ENCODE measurements around the gene NLRC3.
A peak's percentile ranks its signal among the peaks of the same experiment; 100 is the strongest.
"Not testable (repeated sequence)": the region's sequence is repeated elsewhere in the genome, so short reads cannot be mapped to it uniquely, and the experiment has no call there.

Gene NLRC3

DNA sequence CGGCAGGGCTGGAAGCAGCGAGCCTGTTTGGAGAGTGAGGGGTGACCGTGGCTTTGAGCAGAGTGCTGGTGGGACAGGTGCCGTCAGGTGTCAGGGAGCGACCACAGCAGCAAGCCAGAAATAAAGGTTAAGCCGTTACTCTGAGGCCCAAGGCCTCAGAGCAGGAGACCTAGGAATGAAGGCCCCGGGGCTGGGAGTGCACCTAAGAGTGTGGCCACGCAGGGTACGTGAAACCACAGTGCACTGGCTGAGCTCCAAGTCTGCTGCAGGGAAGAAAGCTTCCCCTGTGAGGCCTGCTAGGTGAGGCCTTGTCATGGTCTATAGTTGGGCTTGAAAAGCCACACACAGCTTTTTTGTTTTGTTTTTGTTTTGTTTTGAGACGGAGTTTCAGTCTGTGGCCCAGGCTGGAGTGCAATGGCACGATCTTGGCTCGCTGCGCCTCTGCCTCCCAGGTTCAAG lies 67.7 kb downstream of the NLRC3 start:
- Histone ChIP-seq H3K4me3 (ENCODE audit: low read length) (no peak overlapping the region), H3K27ac (ENCODE audit: low read depth, low read length) (no peak overlapping the region), H3K9ac (ENCODE audit: low read depth, low read length) (no peak overlapping the region), H3K9me3 (ENCODE audit: insufficient read depth, low read depth, low read length) (no peaks in the 10 kb centered on the region), H3K4me1 (ENCODE audit: insufficient read depth, low read length) (no peaks in the 10 kb centered on the region), H3K27me3 (ENCODE audit: insufficient read depth, low read length) (no peaks in the 10 kb centered on the region), H3K36me3 (ENCODE audit: insufficient read depth, low read length) (peaks cover 63% of the 10 kb centered on the region)
- WGBS, result 95% methylated on average over 13 of the region's 13 CpGs

DNA sequence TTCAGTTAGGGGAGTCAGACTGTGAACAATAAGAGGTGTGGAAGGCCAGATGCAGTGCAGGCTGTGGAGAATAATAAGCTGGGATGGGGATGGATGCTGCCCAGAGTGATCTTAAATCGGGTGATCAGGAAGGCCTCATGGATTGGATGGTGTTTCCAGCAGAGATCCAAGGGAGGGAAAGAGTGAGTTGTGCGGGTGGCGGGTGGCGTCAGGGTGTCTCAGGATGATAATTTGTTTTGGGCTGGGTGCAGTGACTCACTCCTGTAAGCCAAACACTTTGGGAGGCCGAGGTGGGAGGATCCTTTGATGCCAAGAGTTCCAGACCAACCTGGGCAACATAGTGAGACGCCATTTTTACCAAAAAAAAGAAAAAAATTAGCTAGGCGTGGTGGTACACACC lies 68.5 kb downstream of the NLRC3 start:
- no peak overlapping the region for H3K9ac ChIP-seq (ENCODE audit: low read depth, low read length)
- 92% methylated on average over 7 of the region's 7 CpGs for WGBS
- no peaks in the 10 kb centered on the region for H3K27me3 ChIP-seq (ENCODE audit: insufficient read depth, low read length)
- no peak overlapping the region for H3K4me3 ChIP-seq (ENCODE audit: low read length)
- peaks cover 56% of the 10 kb centered on the region for H3K36me3 ChIP-seq (ENCODE audit: insufficient read depth, low read length)
- H3K4me1 ChIP-seq (ENCODE audit: insufficient read depth, low read length), result no peaks in the 10 kb centered on the region
- H3K27ac ChIP-seq (ENCODE audit: low read depth, low read length), result no peak overlapping the region
- H3K9me3 ChIP-seq (ENCODE audit: insufficient read depth, low read depth, low read length), result no peaks in the 10 kb centered on the region

DNA sequence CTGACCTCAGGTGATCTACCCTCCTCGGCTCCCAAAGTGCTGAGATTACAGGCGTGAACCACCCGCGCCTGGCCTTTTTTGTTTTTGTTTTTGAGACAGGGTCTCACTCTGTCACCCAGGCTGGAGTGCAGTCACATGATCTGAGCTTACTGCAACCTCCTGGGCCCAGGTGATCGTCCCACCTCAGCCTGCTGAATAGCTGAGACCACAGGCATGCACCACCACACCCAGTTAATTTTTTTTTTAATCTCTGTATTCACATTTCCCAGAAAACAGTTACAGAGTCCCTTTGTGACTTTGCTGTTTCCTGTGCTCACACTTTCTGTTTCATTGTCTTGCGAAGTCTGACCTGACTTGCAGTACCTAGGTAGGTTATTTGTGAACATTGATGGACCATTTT lies 73.7 kb downstream of the NLRC3 start:
- Histone ChIP-seq H3K4me1 (ENCODE audit: insufficient read depth, low read length) (peaks cover 2% of the 10 kb centered on the region; the same call in 1 of the 2 replicates), H3K27ac (ENCODE audit: low read depth, low read length) (no peak overlapping the region), H3K4me3 (ENCODE audit: low read length) (no peak overlapping the region), H3K9ac (ENCODE audit: low read depth, low read length) (no peak overlapping the region), H3K27me3 (ENCODE audit: insufficient read depth, low read length) (no peaks in the 10 kb centered on the region), H3K36me3 (ENCODE audit: insufficient read depth, low read length) (peaks cover 22% of the 10 kb centered on the region), H3K9me3 (ENCODE audit: insufficient read depth, low read depth, low read length) (no peaks in the 10 kb centered on the region)
- WGBS, result 94% methylated on average over 6 of the region's 6 CpGs

DNA sequence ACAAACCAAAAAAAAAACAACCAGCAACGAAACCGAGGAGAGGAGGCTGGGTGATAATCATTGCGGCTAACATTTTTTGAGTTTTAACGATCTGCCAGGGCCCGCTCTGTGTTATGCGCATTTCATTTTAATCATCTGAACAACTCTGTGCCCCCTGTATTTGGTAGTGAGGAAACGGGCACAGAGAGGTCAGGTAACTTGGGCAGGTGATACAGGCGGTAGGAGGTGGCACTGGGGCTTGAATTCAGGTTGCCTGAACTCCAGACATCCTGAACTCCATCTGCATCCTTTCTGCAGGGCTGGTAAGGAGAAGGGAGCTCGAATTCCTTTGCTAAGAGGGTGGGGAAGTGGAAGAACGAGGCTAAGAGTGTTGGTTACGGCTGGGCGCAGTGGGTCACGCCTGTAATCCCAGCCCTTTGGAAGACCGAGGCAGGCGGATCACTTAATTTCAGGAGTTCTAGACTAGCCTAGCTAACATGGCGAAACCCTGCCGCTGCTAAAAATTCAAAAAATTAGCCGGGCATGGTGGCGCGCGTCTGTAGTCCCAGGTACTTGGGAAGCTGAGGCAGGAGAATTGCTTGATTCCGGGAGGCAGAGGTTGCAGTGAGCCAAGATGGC lies 75.3 kb downstream of the NLRC3 start:
- 79% methylated on average over 22 of the region's 22 CpGs for WGBS
- H3K27me3 ChIP-seq (ENCODE audit: insufficient read depth, low read length), result no peaks in the 10 kb centered on the region
- H3K9ac ChIP-seq (ENCODE audit: low read depth, low read length), result peak overlapping the region; percentile 73; the same call in 1 of the 2 replicates
- H3K27ac ChIP-seq (ENCODE audit: low read depth, low read length), result no peak overlapping the region
- H3K36me3 ChIP-seq (ENCODE audit: insufficient read depth, low read length), result peaks cover 11% of the 10 kb centered on the region
- peaks cover 2% of the 10 kb centered on the region; the same call in 1 of the 2 replicates for H3K4me1 ChIP-seq (ENCODE audit: insufficient read depth, low read length)
- H3K4me3 ChIP-seq (ENCODE audit: low read length), result peak overlapping the region; percentile 73
- H3K9me3 ChIP-seq (ENCODE audit: insufficient read depth, low read depth, low read length), result no peaks in the 10 kb centered on the region

DNA sequence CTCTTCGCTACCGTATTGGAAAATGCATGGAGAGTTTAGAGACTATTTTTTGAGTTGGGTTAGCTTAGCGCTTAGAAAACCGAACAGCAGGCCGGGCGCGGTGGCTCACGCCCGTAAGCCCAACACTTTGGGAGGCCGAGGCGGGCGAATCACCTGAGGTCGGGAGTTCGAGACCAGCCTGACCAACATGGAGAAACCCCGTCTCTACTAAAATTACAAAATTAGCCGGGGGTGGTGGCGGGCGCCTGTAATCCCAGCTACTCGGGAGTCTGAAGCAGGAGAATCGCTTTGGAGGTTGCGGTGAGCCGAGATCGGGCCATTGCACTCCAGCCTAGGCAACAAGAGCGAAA lies 75.8 kb downstream of the NLRC3 start:
- H3K9me3 ChIP-seq (ENCODE audit: insufficient read depth, low read depth, low read length); H3K27me3 ChIP-seq (ENCODE audit: insufficient read depth, low read length); H3K4me1 ChIP-seq (ENCODE audit: insufficient read depth, low read length): not testable (repeated sequence)
- peak overlapping the region; percentile 73 for H3K9ac ChIP-seq (ENCODE audit: low read depth, low read length)
- WGBS, result 21% methylated on average over 23 of the region's 24 CpGs
- H3K36me3 ChIP-seq (ENCODE audit: insufficient read depth, low read length), result peaks cover 10% of the 10 kb centered on the region
- H3K4me3 ChIP-seq (ENCODE audit: low read length), result peak overlapping the region; percentile 73
- H3K27ac ChIP-seq (ENCODE audit: low read depth, low read length), result peak overlapping the region; percentile 73; the same call in 1 of the 2 replicates

DNA sequence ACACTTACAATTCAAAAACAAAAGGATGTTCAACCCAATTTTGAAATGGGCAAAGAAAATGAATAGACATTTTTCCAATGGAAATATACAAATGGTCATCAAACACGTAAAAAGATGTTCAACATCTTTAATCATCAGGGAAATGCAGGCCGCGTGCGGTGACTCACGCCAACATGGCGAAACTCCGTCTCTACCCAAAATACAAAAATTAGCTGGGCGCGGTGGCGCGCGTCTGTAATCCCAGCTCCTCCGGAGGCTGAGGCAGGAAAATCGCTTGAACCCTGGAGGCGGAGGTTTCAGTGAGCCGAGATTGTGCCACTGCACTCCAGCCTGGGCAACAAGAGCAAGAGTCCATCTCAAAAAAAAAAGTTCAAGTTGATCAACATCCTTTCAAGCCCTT lies 78.2 kb downstream of the NLRC3 start:
- H3K27ac ChIP-seq (ENCODE audit: low read depth, low read length), result no peak overlapping the region
- H3K4me3 ChIP-seq (ENCODE audit: low read length), result no peak overlapping the region
- no peaks in the 10 kb centered on the region for H3K36me3 ChIP-seq (ENCODE audit: insufficient read depth, low read length)
- H3K9ac ChIP-seq (ENCODE audit: low read depth, low read length), result no peak overlapping the region
- H3K4me1 ChIP-seq (ENCODE audit: insufficient read depth, low read length), result peaks cover 2% of the 10 kb centered on the region; the same call in 1 of the 2 replicates
- H3K9me3 ChIP-seq (ENCODE audit: insufficient read depth, low read depth, low read length), result no peaks in the 10 kb centered on the region
- H3K27me3 ChIP-seq (ENCODE audit: insufficient read depth, low read length), result no peaks in the 10 kb centered on the region
- 95% methylated on average over 16 of the region's 16 CpGs for WGBS

DNA sequence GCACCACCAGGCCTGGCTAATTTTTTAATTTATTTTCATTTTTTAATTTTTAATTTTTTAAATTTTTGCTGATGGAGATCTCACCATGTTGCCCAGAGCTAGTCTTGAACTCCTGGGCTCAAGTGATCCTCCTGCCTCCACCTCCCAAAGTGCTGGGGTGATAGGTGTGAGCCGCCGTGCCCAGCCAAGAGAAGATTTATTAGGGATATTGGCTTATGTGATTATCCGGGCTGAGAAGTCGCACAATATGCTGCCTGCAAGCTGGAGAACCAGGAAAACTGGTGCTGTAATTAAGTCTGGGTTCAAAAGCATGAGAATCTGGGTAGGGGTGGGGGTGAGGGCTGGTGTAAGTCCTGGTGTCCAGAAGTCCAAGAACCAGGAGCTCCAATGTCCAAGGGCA lies 79.4 kb downstream of the NLRC3 start:
- no peaks in the 10 kb centered on the region for H3K36me3 ChIP-seq (ENCODE audit: insufficient read depth, low read length)
- H3K9ac ChIP-seq (ENCODE audit: low read depth, low read length), result no peak overlapping the region
- WGBS, result 86% methylated on average over 4 of the region's 4 CpGs
- H3K27ac ChIP-seq (ENCODE audit: low read depth, low read length), result no peak overlapping the region
- no peaks in the 10 kb centered on the region for H3K9me3 ChIP-seq (ENCODE audit: insufficient read depth, low read depth, low read length)
- no peak overlapping the region for H3K4me3 ChIP-seq (ENCODE audit: low read length)
- H3K4me1 ChIP-seq (ENCODE audit: insufficient read depth, low read length), result peaks cover 1% of the 10 kb centered on the region; the same call in 1 of the 2 replicates
- no peaks in the 10 kb centered on the region for H3K27me3 ChIP-seq (ENCODE audit: insufficient read depth, low read length)

DNA sequence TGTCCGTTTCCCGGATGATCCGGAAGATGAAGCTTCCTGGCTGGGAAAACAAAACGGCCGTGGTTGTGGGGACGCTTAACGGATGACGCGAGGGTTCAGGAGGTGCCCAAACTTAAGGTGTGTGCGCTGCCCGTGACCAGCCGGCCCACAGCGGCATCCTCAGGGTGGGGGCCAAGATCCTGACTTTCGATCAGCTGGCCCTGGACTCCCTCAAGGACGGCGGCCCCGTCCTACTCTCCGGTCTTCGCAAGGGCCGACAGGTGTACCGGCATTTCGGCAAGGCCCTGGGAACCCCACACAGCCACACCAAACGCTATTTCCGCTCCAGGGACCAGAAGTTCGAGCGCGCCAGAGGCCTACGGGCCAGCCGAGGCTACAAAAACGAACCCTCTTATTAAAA lies 80.8 kb downstream of the NLRC3 start:
- H3K27ac ChIP-seq (ENCODE audit: low read depth, low read length), result no peak overlapping the region
- WGBS, result 96% methylated on average over 30 of the region's 30 CpGs

DNA sequence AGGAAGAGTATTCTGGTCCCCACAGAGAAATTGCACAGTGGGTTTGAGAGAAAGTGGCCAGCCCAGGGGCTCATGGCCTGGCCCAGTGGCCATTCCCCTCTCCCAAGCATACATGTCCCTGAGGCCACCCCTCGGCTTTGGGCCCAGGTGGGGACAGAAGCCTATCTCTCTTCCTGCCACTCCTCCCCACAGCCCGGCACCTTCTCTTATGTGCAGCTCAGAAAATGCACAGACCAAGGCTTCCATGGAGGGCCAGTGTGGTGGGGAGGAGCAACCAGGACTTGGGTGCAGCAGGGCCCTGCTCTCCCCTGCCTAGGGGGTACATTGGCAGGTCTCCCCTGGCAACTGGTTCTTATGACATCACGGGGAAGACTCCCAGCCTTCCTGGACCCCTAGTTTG lies 82.0 kb downstream of the NLRC3 start, which contains the start of gene C16orf90:
TSS of gene C16orf90 (minus strand) at position 314 of the 400 bp plus-strand sequence. CDS start at position 246, 68 bp downstream.
- no peak within 1 kb of the TSS for H3K27ac ChIP-seq (ENCODE audit: low read depth, low read length)
- no peaks in the 10 kb centered on the region for H3K9me3 ChIP-seq (ENCODE audit: insufficient read depth, low read depth, low read length)
- no peaks in the 10 kb centered on the region for H3K27me3 ChIP-seq (ENCODE audit: insufficient read depth, low read length)
- no peak within 1 kb of the TSS for H3K9ac ChIP-seq (ENCODE audit: low read depth, low read length)
- H3K36me3 ChIP-seq (ENCODE audit: insufficient read depth, low read length), result no peaks in the 10 kb centered on the region
- H3K4me3 ChIP-seq (ENCODE audit: low read length), result no peak within 1 kb of the TSS
- WGBS, result 96% methylated on average over 3 of the region's 3 CpGs
- H3K4me1 ChIP-seq (ENCODE audit: insufficient read depth, low read length), result no peaks in the 10 kb centered on the region

More for the DNA sequence above, 80.8 kb downstream of the NLRC3 start:
- no peaks in the 10 kb centered on the region for H3K27me3 ChIP-seq (ENCODE audit: insufficient read depth, low read length)
- no peak overlapping the region for H3K4me3 ChIP-seq (ENCODE audit: low read length)
- H3K9me3 ChIP-seq (ENCODE audit: insufficient read depth, low read depth, low read length), result no peaks in the 10 kb centered on the region
- H3K9ac ChIP-seq (ENCODE audit: low read depth, low read length), result no peak overlapping the region
- no peaks in the 10 kb centered on the region for H3K36me3 ChIP-seq (ENCODE audit: insufficient read depth, low read length)
- H3K4me1 ChIP-seq (ENCODE audit: insufficient read depth, low read length), result no peaks in the 10 kb centered on the region

DNA sequence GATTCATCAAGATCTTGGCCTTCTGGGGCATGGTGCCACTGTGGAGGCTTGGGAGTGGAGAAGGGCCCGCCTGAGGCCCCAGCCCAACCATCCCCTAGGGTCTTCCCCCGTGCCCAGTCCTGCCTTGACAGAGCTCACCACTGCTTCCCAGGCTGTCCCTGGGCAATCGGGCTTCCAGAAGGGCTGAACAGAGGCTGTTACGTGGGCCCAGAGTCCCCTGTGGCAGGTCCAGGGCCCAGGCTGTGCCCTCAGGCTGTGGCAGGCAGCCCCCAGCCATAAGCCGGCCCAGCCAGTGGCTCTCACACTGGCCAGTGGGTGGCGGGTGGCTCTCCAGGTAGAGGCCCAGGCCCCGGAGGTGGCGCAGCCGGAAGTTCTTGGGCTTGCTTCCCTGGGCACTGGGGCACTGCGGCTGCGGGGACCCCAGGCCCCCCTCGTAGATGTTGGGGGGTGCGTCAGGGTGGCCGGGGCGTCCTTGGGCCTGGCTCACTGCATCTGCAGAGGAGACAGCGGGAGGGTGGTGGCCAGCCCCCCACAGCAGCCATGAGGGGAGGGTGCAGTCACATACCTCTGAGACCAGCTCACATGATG lies 82.7 kb downstream of the NLRC3 start:
- 93% methylated on average over 16 of the region's 16 CpGs for WGBS
- no peak overlapping the region for H3K27ac ChIP-seq (ENCODE audit: low read depth, low read length)
- no peaks in the 10 kb centered on the region for H3K4me1 ChIP-seq (ENCODE audit: insufficient read depth, low read length)
- no peak overlapping the region for H3K4me3 ChIP-seq (ENCODE audit: low read length)
- no peaks in the 10 kb centered on the region for H3K9me3 ChIP-seq (ENCODE audit: insufficient read depth, low read depth, low read length)
- H3K36me3 ChIP-seq (ENCODE audit: insufficient read depth, low read length), result no peaks in the 10 kb centered on the region
- no peak overlapping the region for H3K9ac ChIP-seq (ENCODE audit: low read depth, low read length)
- H3K27me3 ChIP-seq (ENCODE audit: insufficient read depth, low read length), result no peaks in the 10 kb centered on the region

DNA sequence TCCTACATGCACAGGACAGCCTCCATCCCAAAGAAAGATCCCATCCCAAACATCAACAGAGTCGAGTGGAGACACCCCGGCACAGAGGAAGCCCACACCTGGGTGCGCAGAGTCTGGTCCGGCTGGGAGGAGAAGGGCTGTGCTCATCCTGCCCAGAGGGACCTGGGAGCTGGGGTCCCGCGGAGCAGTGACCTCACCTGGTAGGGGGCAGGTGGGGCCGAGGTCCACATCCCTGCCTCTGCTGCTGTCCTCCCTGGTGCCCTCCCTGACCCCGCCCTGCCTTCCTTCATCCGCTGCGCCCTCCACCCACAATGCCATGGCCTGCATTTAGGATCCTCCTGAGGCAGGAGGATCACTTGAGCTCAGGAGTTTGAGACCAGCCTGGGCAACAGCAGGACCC lies 84.8 kb downstream of the NLRC3 start:
- Histone ChIP-seq H3K4me3 (ENCODE audit: low read length) (no peak overlapping the region), H3K27me3 (ENCODE audit: insufficient read depth, low read length) (no peaks in the 10 kb centered on the region), H3K36me3 (ENCODE audit: insufficient read depth, low read length) (no peaks in the 10 kb centered on the region; the same call in 1 of the 2 replicates), H3K9ac (ENCODE audit: low read depth, low read length) (no peak overlapping the region), H3K27ac (ENCODE audit: low read depth, low read length) (no peak overlapping the region), H3K9me3 (ENCODE audit: insufficient read depth, low read depth, low read length) (no peaks in the 10 kb centered on the region), H3K4me1 (ENCODE audit: insufficient read depth, low read length) (no peaks in the 10 kb centered on the region)
- 88% methylated on average over 10 of the region's 10 CpGs for WGBS

Measured in HUES64 (cell line).